GM12891 (cell line): ENCODE measurements around the gene CDH23.
A peak's percentile ranks its signal among the peaks of the same experiment; 100 is the strongest.

ENCODE experiments used
- DNase-seq: peaks from one replicate; pipeline ENCODE4 v3.0.0; 2011; ENCODE audit warnings: low spot score; ENCODE audit not compliant: insufficient read length
- FAIRE-seq: peaks from 2 replicates; lab custom pipeline; 2011; peaks lifted over from hg19 to GRCh38; lab: Jason Lieb, UNC
- PAX5 ChIP-seq: IDR thresholded peaks from 2 replicates; pipeline ENCODE4 v1.6.1; 2011; ENCODE audit warnings: low read length, moderate library complexity, mild to moderate bottlenecking; ENCODE audit not compliant: insufficient read depth, severe bottlenecking
- POLR2A ChIP-seq: IDR thresholded peaks from 2 replicates; pipeline ENCODE4 v1.6.1; 2011; ENCODE audit warnings: low read depth, low read length, control low read depth
- POLR2AphosphoS5 ChIP-seq: IDR thresholded peaks from 2 replicates; pipeline ENCODE4 v1.6.1; 2011; ENCODE audit warnings: low read depth, low read length, control low read depth
- POU2F2 ChIP-seq: IDR thresholded peaks from 2 replicates; pipeline ENCODE4 v1.6.1; 2011; ENCODE audit warnings: low read depth, mild to moderate bottlenecking, control low read depth, low read length, moderate library complexity
- SPI1 ChIP-seq: IDR thresholded peaks from 2 replicates; pipeline ENCODE4 v1.6.1; 2011; ENCODE audit warnings: low read depth, low read length, control low read depth
- TAF1 ChIP-seq: IDR thresholded peaks from 2 replicates; pipeline ENCODE4 v1.6.1; 2011; ENCODE audit warnings: low read depth, low read length, control low read depth

The CDH23 gene

GRCh38 chr10:71605263-71605962 is 208.7 kb downstream of the CDH23 start:
- FAIRE-seq (no peak), DNase-seq (no peak)
- TF ChIP-seq POU2F2 (no peak), POLR2AphosphoS5 (no peak), PAX5 (no peak), POLR2A (no peak), TAF1 (no peak), SPI1 (no peak)

GRCh38 chr10:71606257-71607081 is 209.7 kb downstream of the CDH23 start:
- FAIRE-seq = no peak
- TF ChIP-seq POLR2A = no peak
- TF ChIP-seq TAF1 = no peak
- no peak for TF ChIP-seq SPI1
- no peak for TF ChIP-seq PAX5
- no peak for TF ChIP-seq POLR2AphosphoS5
- TF ChIP-seq POU2F2 = no peak

GRCh38 chr10:71607082-71607443 is 210.3 kb downstream of the CDH23 start:
- TF ChIP-seq PAX5 (no peak), TAF1 (no peak)

More at GRCh38 chr10:71606257-71607081, 209.7 kb downstream of the CDH23 start:
- no peak for DNase-seq

GRCh38 chr10:71608819-71609768 is 212.4 kb downstream of the CDH23 start:
- TF ChIP-seq POLR2A = no peak
- TF ChIP-seq TAF1 = no peak
- no peak for TF ChIP-seq SPI1
- no peak for TF ChIP-seq POLR2AphosphoS5
- TF ChIP-seq POU2F2 = no peak
- no peak for TF ChIP-seq PAX5
- peak; percentile 49 for DNase-seq
- no peak for FAIRE-seq

More at GRCh38 chr10:71607082-71607443, 210.3 kb downstream of the CDH23 start:
- no peak for DNase-seq
- FAIRE-seq = no peak

- no peak for FAIRE-seq
- DNase-seq = no peak
- no peak for TF ChIP-seq PAX5
- no peak for TF ChIP-seq SPI1
- TF ChIP-seq POLR2AphosphoS5 = no peak
- no peak for TF ChIP-seq TAF1
- no peak for TF ChIP-seq POU2F2
- no peak for TF ChIP-seq POLR2A
Observed at GRCh38 chr10:71610651-71611050, 213.9 kb downstream of the CDH23 start.

GRCh38 chr10:71611131-71611530 is 214.4 kb downstream of the CDH23 start:
- TF ChIP-seq POLR2AphosphoS5 (no peak), POLR2A (no peak), TAF1 (no peak), SPI1 (no peak), POU2F2 (no peak), PAX5 (no peak)
- DNase-seq = no peak
- no peak for FAIRE-seq

- FAIRE-seq = no peak
- TF ChIP-seq POU2F2 (no peak), POLR2A (no peak), POLR2AphosphoS5 (no peak), PAX5 (no peak), SPI1 (no peak), TAF1 (no peak)
- DNase-seq = no peak
Observed at GRCh38 chr10:71611709-71612422, 215.1 kb downstream of the CDH23 start.

GRCh38 chr10:71613261-71613777 is 216.6 kb downstream of the CDH23 start:
- no peak for TF ChIP-seq POU2F2
- no peak for TF ChIP-seq POLR2A
- no peak for TF ChIP-seq PAX5
- TF ChIP-seq SPI1 = no peak
- no peak for TF ChIP-seq POLR2AphosphoS5
- no peak for TF ChIP-seq TAF1
- FAIRE-seq (no peak), DNase-seq (no peak)

- no peak for TF ChIP-seq SPI1
- TF ChIP-seq TAF1 = no peak
- TF ChIP-seq POLR2A = no peak
- no peak for TF ChIP-seq POU2F2
- TF ChIP-seq POLR2AphosphoS5 = no peak
- no peak for TF ChIP-seq PAX5
- no peak for DNase-seq
- no peak for FAIRE-seq
Observed at GRCh38 chr10:71613877-71614276, 217.2 kb downstream of the CDH23 start.
